H54 (cell line): ENCODE results near the gene ACTN2.

Source experiments
- DNase-seq: peaks from one replicate; pipeline ENCODE4 v3.0.0; 2011; ENCODE audit warnings: low spot score, mixed read lengths; ENCODE audit not compliant: insufficient read length
- FAIRE-seq: peaks from 3 replicates; lab custom pipeline; 2011; peaks lifted over from hg19 to GRCh38; lab: Jason Lieb, UNC
- POLR2A ChIP-seq: IDR thresholded peaks from 2 replicates; pipeline ENCODE4 v1.6.1; 2011; ENCODE audit warnings: low read depth, mild to moderate bottlenecking, low read length

Gene ACTN2

DNA sequence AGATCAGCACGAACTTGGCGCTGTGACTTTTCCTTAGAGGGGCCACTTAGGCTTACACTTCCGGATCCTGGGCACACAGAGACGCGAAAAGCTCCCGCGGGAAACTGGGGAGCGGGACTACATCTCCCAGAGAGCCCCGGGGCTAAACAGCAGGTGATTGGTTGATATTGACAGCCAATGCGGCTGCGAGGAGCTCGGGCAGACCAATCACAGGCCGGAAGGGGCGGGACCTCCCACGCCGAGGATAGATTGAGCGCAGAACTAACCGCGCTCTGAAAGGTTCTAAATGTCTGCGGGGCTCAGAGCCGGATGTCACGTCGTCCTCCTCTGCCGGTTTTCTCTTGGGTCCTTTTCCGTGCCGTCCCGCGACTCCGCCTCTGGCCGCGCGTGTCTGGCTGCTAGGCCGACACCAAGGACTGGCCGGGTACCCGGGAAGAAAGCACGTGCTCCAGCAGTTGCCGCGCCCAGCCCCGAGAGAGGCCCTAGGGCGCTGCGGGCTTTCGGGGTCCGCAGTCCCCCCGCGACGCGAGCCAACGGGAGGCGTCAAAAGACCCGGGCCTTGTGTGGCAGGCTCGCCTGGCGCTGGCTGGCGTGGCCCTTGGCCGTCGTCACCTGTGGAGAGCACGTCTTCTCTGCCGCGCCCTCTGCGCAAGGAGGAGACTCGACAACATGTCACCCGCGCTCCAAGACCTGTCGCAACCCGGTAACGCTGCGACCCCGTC is 108.9 kb downstream of the ACTN2 start, which contains the start of gene MTR:
Gene MTR, plus strand, starts transcription at position 258 of the 722 bp plus-strand sequence. Its CDS starts 412 bp downstream, at position 670.
- peak; percentile 81 for TF ChIP-seq POLR2A
- DNase-seq (peak; percentile 92), FAIRE-seq (peak; percentile 94)

- TF ChIP-seq POLR2A = 0 out of 2 replicates have a peak, but pooled peaks have one; percentile 30
- DNase-seq (no peak), FAIRE-seq (no peak)
These were observed 109.7 kb downstream of the ACTN2 start for GRCh38 chr1:236795757-236796667.

DNA sequence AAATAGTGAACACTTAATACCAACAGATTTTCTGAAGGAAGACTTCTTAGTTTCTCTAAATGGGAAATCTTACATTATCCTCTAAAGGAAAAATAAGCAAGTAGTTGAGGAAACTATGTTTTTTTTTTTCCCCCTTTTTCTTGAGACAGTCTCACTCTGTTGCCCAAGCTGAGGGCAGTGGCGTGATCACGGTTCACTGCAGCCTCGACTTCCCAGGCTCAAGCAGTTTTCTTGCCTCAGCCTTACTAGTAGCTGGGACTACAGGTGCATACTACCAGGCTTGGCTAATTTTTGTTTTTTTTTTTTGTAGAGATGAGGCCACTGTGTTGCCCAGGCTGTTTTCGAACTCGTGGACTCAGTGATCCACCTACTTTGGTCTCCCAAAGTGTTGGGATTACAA is 112.7 kb downstream of the ACTN2 start:
- no peak for FAIRE-seq
- no peak for DNase-seq
- TF ChIP-seq POLR2A = no peak

GRCh38 chr1:236800002-236800620 is 113.8 kb downstream of the ACTN2 start:
- FAIRE-seq = no peak
- TF ChIP-seq POLR2A = no peak
- no peak for DNase-seq

DNA sequence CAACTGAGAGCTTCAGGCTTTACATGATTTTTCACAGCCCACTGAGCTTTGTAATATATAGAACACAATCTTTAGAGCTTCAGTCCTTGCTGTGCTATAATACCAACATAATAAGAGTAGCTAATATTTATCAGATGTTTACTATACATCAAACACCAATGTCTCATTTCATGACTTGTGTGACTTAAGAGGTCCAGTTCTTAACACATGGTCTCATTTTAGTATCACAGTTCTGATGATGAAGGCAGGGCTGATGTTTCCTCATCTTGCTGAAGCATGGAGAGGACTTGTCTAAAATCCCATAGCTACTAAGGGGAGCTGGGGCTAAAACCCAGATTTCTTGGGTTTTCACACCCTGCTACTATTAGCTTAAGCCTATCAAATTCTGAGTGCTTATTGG is 114.3 kb downstream of the ACTN2 start:
- no peak for DNase-seq
- FAIRE-seq = no peak
- TF ChIP-seq POLR2A = no peak

DNA sequence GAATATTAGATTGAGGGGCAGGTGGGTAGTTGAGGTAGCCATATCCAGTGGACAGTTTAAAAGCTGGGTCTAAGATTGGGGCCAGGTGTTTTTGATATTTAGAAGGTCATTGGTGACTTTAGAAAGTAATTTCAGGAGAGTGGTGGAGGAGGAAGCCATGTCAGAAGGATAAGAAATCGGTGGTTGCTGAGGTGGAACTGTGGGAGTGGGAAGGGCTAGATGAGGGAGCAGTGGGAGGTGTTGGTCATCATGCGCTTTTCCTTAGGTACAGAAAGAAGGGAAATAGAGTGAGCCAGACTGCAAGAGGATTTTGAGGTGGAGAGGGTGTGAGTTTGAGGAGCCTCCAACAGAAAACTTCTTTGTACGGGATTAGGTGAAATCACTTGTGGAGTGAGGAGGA is 116.0 kb downstream of the ACTN2 start:
- no peak for TF ChIP-seq POLR2A
- DNase-seq (no peak), FAIRE-seq (no peak)

DNA sequence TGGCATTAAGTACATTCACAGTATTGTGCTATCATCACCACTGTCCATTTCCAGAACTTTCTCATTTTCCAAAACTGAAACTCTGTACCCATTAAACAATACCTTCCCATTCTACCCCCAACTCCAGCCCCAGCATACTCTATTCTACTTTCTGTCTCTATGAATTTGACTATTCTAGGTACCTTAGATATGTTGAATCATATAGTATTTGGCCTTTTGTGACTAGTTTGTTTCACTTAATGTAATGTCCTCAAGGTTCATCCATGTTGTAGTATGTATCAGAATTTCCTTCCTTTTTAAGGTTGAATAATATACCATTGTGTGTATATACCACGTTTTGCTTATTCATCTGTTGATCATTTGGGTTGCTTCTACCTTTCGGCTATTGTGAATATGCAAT is 120.3 kb downstream of the ACTN2 start:
- no peak for DNase-seq
- TF ChIP-seq POLR2A = no peak
- no peak for FAIRE-seq

DNA sequence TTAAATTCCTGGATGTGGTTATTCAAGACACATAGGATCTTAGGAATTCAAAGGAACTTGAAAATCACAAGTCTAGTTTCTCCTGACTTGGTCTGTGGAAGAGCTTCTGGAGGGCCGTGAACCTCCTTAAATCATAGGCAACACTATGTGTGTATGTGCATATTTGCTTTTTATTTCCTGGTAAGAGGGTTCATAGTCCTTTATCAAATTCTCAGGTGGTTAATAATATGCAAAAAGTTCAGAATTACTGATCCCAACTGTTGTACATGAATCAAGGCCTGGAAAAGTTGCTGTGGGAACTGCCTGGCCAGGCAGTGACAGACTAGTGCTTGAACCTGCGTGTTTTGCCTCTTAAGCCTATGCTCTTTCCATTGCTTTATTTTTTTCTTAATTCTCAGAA is 121.7 kb downstream of the ACTN2 start:
- DNase-seq = no peak
- no peak for FAIRE-seq
- TF ChIP-seq POLR2A = no peak

- no peak for TF ChIP-seq POLR2A
- no peak for FAIRE-seq
- DNase-seq = no peak
These were observed 122.3 kb downstream of the ACTN2 start for GRCh38 chr1:236808564-236809130.

- no peak for FAIRE-seq
- no peak for TF ChIP-seq POLR2A
- no peak for DNase-seq
These were observed 122.8 kb downstream of the ACTN2 start for GRCh38 chr1:236809148-236809547.

GRCh38 chr1:236810018-236810417 is 123.7 kb downstream of the ACTN2 start:
- FAIRE-seq (no peak), DNase-seq (no peak)
- no peak for TF ChIP-seq POLR2A

- no peak for DNase-seq
- TF ChIP-seq POLR2A = no peak
- FAIRE-seq = no peak
These were observed 126.2 kb downstream of the ACTN2 start for GRCh38 chr1:236812334-236813030.
